Mammary microvascular endothelial cell (primary cell): Measurements from ENCODE around the gene SUSD2. TPM values are rescaled to one million over a fixed set of nuclear protein-coding genes. Genes with fewer than 3 reads are reported as not detected.

ENCODE experiments used
- total RNA-seq: library from RNA; depleted of rRNA; stranded (reverse); fragments of >200 nt; gene quantifications from 2 replicates; pipeline ENCODE4 v1.2.3, GENCODE V29; 2015

Gene SUSD2
- total RNA-seq, result under 0.01 and 0.15 TPM in 2 replicates

DNA sequence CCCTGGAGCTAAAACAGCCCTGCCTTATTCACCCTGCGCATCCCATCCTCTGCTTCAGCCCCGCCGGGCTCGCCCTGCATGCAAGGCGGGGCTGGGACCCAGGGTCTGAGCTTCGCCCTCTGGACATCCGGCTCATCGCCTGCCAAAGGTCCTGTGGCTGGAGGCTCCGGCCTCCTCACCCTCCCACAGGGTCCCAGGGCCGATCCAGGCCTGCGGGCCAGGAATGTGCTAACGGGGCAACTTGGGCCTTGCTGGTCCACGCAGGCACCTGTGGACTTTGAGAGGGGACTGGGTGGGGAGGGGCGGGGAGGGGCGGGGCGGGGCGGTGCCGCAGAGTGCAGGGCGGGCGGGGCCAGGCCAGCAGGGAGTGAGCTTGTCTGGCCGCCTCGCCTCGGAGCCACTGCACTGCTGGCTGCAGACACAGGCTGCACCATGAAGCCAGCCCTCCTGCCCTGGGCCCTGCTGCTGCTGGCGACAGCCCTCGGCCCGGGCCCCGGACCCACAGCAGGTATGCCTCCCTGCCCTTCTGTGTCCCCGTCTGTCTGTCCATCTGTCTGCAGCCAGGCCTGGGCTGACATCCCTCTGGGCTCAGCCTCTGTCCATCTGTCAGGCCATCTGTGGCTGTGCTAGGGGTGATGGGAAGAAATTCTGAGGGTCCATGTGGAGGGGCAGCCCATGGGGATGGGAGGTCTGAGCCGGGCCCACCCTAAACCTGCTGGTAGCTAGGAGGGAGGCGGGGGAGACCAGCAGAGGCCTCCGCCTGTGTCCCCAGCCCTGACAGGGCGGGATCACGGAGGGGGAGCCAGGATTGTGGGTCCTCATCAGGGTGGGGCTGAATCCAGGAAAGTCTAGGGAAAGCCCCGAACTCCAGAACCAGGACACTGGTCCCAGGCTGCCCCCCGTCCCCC lies at the start of gene SUSD2:
Gene SUSD2, plus strand, starts transcription at position 400 of the 908 bp plus-strand sequence. Its CDS starts 33 bp downstream, at position 433.

Other genes starting within 250 kb of the SUSD2 start
- gene GSTT2B, start 220.3 kb upstream of the SUSD2 start, total RNA-seq, result 9.9 and 11.7 TPM in 2 replicates
- 0.39 and 0.60 TPM in 2 replicates for gene DDTL, start 214.6 kb upstream of the SUSD2 start, total RNA-seq
- 116 and 127 TPM in 2 replicates for gene DDT, start 207.0 kb upstream of the SUSD2 start, total RNA-seq
- 1.3 and 6.1 TPM in 2 replicates for gene GSTT2, start 201.4 kb upstream of the SUSD2 start, total RNA-seq
- gene GSTT4, start 176.0 kb upstream of the SUSD2 start, total RNA-seq, result not detected in 2 replicates
- 28.5 and 28.8 TPM in 2 replicates for gene CABIN1, start 170.2 kb upstream of the SUSD2 start, total RNA-seq
- gene GGT5, start 63.6 kb downstream of the SUSD2 start, total RNA-seq, result 7.4 and 8.3 TPM in 2 replicates
- gene SPECC1L, start 89.3 kb downstream of the SUSD2 start, total RNA-seq, result 26.0 and 31.5 TPM in 2 replicates
- 4.8 and 6.8 TPM in 2 replicates for gene ADORA2A, start 246.1 kb downstream of the SUSD2 start, total RNA-seq